Measurements from ENCODE around the gene SHB.
"Not testable (repeated sequence)": the region's sequence is repeated elsewhere in the genome, so short reads cannot be mapped to it uniquely, and the experiment has no call there.

Gene SHB

DNA sequence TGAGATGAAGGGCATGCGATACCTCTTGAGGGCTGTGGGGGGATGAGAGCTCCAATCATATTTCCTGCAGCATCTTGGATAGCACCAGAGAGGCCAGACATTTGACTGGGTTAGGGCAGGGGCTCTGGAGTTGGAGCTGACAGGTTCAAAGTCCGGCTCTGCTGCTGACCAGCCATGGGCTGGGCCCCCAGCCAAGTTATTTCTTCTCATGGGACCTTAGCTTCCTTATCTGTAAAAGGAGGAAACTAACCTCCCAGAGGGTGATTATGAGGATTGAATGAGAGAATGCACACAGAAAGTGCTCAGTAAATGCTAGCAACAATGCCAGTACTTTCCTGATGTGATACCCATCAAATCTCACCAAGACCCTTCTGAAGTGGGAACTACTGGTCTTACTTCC is 99.9 kb downstream of the SHB start:
- DNase-seq (ENCODE audit: low read depth) = no peak

DNA sequence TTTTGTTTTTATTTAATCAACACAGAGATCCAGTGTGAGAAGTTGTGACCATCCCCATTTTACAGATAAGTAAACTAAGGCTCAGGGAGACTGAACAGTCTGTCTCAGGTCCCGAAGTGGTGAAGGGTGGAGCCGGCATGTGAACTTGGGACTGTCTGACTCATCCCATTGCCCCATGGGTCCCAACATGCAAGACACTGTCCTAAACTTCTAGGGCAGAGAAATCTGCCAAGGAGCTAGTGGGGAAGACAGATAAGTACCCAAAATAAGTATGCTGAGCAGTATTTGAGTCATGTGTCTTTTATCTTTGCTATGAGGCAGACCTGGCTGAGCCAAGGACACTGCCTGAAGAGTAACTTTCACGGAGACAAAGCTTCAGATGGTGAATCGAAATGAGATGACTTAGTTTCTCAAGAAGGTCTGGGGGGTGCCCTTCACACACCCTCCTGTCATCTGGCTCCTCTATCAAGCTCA is 100.8 kb downstream of the SHB start:
- DNase-seq (ENCODE audit: low read depth) = no peak

DNA sequence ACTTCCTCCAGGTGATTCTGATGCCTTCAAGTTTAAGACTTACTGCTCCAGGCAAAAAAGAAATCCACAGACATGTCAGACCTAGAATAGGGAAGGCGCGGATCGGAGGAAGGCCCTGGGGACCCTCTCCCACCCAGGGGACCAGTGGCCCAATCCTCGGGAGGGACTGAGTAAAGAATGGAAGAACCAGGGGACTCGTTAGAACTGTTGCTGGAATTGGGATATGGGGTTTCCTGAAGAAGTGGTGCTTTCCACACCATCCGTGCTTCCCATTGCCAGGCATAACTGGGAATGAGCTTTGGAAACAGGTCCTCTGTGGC is 101.3 kb downstream of the SHB start:
- no peak for DNase-seq (ENCODE audit: low read depth)

DNA sequence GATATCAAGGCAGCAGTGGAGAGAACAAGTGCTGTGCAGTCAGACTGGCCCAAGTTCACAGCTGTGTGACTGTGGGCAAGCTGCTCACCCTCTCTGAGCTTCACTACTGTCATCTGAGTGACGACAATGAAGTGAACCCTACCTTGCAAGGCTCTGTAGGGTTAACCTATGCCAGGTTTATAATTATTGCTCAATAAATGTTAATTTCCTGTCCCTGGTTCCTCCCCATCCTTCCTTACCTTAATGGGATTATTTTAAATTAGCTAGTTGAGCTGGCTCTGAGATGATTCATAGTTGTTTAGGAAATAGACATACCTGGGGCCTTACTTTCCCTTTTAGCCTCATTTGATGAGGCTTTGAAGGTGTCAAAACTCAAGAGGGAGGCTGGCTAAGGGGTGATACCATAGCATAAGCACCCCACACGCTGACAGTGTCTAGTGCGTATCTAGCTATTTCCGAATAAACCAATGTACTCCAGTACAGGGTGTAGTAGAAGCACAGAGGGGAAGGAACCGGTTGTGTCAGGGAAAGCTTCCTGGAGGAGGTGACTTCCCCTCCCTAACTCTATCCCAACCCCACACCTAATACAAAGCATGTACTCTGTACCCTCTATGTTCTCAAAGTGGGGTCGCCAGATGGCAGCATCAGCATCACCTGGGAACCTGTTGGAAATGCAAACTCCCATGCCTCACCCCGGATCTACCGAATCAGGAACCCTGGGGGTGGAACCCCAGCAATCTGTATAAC is 101.8 kb downstream of the SHB start:
- no peak for DNase-seq (ENCODE audit: low read depth)

DNA sequence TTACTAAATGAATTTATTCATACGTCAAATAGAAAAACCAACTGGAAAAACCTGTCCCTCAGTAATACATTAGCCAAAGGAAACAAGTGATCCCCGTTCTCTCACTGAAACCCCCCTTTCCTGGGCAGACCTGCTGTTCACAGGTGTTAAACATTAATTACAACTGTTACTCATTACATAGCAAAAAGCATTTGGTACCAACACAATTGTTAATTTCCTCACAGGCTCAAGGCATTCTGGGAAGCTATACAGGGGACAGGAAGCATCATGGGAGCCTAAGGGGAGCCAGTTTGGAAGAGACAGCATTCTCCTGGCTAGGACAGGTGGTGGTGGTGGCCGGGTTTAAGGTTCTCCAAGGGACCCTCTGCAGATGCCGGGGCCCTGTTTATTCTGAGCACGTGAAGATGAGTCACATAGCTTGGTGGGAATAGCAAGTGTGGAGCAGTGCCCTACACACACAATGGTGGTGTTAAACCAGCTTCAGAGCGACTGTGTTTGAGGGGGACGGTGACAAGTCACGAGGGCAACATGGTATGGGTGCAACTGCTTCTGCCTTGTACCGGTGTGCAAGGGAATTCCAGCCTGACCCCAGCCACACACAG is 102.5 kb downstream of the SHB start:
- no peak for DNase-seq (ENCODE audit: low read depth)

DNA sequence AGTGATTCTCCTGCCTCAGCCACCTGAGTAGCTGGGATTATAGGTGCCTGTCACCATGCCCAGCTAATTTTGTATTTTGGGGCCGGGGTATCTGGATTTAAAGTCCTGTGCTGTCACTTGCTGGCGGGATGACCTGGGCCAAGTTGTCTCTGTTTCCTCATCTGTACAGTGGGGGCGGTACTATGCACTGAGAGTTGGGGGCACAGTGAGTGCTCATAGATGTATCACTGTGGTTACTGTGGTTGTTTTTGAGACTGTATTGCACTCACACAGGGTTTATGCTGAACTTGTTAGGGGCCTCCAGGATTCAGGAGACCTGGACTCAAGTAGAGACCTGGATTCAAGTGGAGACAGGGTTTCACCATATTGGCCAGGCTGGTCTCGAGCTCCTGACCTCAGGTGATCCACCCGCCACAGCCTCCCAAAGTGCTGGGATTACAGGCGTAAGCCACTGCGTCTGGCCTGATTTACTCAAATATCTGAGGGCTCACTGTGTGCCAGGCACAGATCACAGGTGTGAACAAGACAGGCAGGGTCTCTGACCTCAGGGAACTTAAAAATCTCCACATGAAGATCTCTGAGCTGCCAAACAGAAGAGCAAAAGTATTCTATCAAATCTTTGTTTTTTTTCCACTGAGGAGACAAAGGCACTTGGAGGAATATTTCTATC is 103.2 kb downstream of the SHB start:
- not testable (repeated sequence) for DNase-seq (ENCODE audit: low read depth)

DNA sequence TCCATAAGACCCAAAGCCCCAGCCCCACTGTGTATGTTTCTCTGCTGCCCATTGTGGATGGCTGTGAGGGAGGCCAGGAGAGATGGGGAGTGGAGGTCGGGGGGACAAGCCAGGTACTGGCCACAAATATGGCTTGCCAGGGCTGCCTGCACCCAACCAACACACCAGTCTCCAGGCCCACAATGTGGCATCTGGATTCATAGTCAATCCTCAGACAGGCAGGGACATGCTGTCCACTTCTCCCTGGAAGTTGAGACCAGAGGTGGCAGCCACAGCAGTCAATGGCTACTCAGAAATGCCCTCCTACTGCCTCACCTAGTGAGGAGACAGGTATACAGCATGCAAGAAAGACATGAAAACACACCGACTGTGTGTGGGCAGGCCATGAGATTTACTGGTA is 103.9 kb downstream of the SHB start:
- DNase-seq (ENCODE audit: low read depth) = no peak

DNA sequence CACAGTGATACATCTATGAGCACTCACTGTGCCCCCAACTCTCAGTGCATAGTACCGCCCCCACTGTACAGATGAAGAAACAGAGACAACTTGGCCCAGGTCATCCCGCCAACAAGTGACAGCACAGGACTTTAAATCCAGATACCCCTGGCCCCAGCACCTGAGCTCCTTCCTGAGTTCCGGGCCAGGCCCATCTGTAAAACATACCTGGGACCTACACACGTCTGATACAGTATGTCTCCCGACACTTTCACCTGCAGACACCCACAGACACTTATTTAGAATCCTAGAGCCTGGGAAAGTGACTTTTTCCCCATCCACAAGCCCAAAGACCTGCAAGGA is 104.3 kb downstream of the SHB start:
- no peak for DNase-seq (ENCODE audit: low read depth)

DNA sequence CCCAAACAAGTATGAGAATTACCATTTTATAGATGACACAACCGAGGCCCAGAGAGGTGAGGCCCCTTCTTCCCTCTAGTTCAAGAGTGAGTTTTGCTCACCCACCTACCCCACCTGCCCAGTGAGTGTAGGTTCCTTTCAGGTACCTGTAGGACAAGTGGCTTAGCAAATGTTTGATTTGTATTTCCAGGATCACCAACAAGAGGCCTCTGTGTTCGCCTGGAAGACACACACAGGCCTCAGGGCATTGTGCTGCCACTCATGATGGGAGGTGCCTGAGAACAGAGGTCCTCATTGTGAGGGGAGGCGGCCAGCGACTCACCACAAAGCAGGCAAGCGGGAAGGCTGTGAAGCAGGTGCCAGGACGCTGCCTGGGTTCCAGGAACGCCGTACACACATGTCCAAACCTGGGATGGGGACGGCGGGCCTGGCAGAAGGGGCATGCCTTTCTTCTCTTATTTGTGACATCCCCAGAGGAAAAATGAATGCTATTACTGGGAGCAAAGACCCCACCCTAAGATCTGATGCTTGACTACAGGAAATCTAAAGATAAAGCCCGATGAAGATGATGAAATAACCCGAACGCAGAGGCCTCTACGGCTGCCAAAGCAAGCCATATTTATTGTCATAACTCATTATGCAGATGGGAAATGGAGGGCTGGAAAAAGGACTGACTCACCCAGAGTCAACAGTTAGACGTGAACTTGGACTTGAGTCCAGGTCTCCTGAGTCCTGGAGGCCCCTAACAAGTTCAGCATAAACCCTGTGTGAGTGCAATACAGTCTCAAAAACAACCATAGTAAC is 104.9 kb downstream of the SHB start:
- no peak for DNase-seq (ENCODE audit: low read depth)

DNA sequence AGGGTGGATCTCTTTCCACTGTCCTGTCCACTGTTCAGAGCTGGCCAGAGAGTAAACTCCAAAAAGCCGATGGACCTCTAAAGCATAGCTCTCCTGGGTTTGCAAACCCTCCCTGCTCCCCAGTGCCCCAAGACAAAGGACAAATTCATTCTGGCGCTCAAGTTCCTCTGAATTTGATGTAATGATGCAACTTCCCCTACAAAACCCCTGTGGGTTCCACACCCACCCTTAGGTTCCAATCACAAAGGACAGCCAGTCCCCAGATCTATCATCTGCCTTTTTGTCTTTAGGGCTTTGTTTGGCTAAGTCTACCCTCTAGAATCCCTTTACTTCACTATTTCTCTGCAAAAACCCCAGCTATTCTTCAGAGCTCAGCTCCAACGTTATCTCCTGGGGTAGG is 107.7 kb downstream of the SHB start:
- DNase-seq (ENCODE audit: low read depth) = no peak

DNA sequence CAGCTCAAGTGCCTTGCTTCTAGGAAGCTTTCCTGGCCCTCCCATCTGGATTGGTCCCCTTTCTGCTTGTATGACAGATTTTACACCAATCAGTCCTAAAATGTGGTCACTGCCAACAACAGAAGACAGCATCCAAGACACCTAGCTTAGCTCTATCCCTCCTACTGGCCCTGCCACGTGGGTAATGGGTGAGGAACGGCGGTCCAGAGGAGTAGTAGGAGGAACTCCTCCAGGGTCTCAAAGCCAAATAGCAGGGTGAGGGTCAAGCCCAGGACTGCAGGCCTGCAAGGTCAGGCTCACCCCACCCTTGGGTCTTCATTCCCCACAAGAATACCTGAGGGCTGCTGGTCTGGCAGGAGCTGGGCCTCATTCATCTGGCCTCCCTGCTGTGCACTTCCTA is 108.4 kb downstream of the SHB start:
- no peak for DNase-seq (ENCODE audit: low read depth)

DNA sequence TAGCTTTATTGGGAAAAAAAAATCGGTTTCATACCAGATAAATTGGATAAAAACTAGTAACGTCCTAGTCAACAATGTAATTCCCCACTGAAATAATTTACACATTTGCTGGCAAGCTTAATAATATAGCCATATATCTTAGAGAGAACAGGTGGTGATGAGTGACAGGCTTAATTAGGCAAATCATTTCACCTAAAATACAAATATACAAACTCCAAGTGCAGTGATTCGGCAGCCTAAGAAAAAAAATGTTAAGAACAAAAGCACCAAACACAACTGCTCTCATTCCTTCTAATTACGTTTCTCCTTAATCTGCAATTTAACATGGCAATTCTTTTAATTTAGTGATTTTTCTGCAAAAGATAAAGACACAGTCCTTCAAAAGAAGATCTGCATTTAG is 109.1 kb downstream of the SHB start:
- no peak for DNase-seq (ENCODE audit: low read depth)

DNA sequence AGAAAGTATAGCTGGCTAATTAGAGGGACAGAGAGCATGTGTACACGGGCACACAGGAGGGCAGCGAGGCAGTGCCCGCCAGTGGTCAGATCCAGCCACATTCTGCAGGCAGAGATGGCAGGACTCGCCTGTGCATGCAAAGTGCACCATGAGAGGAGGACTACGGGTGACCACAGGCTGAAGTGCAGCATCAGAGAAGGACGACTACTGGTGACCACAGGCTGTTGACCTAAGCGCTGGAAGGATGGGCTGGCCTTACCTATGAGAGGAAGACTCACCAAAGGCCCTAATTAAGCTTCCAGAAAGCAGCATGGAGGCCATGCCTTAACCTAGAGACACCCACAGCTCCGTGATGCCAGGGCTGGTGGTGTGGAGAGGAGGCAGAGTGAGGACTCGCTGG is 110.9 kb downstream of the SHB start:
- DNase-seq (ENCODE audit: low read depth) = no peak

DNA sequence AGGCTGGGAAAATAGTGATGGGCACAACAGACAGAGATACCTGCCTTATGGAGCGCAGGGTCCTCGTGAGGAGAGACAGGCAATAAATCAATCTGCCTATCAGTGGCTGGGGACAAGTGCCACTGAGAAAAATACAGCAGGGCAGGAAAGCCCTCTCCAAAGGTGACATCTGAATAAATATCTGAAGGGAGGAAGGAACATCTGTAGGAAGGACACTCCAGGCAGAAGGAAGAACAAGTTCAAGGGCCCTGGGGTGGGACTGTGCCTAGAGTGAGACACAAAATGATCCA is 111.4 kb downstream of the SHB start:
- no peak for DNase-seq (ENCODE audit: low read depth)

DNA sequence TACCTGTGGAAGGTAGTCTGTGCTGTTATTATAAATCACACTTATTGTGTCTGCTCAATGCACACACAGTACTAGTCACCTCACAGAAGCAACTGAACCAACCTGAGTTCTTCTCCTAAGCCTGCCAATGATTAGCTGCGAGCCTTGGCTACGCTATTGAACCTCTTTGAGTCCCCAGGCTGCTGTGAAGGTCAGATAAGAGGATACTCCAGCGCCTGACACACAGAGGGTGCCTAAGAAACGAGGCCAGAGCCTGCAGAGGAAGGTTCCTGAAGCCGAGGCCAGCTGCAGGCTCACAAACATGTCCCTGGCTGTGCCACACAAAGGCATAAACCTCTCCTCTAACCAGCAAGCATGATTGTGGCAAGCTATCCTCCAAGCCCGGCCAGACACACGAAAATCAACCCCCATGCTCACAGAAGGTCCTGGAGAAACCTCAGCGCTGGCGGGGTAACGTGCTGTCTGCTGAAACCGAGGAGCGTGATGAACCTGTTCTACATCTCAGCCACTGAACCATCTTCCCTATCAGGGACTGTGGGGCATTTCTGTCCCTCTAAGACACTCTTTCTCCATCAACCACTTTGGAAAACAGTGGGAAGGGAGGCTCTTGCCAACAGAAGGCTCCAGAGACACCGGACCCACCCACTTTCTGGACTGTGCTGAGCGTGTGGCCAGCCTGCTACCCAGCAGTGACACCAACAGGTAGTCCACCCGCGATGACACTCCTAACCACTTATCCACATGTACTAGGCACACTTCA is 111.9 kb downstream of the SHB start:
- no peak for DNase-seq (ENCODE audit: low read depth)

DNA sequence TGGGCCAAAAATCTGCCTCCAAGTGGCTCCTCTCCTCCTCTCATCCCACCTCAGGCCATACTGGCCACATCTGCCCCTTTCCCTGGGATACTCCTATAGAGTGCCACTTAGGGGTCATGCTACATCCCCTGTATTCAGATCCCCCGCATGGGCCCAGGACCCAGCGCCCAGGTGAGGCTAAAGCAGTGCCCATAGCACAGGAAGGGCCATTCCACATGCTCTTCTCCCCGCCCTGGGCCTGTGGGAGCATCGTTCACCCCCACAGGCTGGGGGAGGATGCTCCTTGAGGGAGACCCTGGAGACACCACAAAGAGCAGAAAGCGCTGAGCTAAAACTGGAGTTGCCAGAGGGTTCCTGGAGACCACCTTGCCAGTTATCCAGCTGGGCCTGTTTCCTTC is 112.6 kb downstream of the SHB start:
- DNase-seq (ENCODE audit: low read depth) = no peak

DNA sequence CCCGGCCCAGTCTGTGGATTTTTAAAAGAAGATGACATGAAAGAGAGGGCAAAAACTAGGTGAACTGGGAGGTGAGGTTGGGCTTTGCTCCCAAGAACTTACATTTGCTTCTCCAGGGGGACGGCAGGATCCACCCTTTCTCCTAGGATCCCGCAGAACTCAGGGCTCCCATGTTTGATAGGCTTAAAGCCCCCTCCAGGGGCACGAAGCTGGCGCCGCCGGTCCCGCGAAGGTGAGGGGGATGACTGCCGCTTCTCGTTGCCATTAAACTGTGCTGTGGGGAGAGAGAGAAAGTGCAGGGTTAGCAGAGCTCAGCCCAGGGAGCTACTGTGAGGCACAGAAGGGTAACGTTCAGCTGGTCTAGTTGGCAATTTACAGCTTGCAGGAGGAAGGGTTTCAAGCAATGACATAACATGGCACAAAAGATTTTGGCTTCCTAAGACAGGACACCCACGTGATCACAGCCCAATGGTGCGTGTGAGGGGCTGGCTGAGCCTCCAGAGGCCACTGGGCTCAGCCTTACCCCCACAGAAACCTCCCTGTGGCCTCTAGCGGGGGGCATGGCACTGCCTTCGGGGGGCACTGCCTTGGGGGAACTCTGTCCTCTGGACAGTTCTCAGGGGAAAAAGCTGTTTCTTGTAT is 113.1 kb downstream of the SHB start:
- DNase-seq (ENCODE audit: low read depth) = no peak

DNA sequence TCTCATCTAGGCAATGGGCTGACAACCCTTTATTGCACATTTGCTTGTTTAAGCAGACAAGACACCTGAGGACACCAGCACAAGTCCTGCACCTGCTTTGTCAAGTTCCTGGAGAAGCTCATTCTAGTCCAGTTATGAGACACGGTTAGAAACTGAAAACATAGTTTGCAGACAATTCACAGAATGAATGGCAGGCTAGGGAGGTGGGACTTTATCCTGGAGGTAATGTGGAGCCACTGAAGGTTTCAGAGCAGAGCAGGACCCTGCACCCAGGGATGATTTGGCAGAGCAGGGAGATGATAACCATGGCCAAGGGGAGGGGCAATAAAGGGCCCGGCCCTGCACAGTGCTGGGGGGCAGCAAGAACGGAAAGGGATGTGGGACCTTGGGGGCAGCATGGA is 114.4 kb downstream of the SHB start:
- DNase-seq (ENCODE audit: low read depth) = no peak

DNA sequence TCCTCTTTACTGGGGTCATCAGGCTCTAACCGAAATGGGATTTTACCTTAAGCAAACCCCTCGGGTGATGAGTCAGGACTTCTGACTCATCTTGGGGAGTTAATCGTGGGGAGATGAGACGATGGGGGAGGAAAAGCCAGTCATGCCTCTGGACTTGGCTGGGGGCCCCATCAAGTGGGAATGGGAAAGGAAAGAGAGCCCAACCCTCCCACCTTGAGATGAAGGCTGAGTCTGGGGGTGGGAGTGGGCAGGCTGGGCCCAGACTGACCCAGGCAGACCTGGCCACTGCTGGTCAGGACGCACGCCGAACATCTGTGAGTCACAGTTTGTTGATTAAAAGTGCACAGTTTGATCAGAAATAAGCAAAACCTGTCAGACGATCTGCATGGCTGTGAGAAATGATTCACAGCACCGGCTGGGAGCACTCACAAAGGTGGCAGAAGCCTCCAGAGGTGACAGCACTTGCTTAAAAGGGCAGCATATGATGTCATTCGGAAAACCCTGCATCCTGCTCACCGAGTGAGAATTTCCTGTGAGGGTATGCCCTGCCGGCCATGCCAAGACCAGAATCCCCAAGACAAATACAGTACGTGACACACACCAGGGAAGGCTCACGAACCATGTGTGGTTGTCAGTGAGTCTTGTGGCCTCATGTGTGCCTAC is 115.1 kb downstream of the SHB start:
- peak; percentile 94 for DNase-seq (ENCODE audit: low read depth)

DNA sequence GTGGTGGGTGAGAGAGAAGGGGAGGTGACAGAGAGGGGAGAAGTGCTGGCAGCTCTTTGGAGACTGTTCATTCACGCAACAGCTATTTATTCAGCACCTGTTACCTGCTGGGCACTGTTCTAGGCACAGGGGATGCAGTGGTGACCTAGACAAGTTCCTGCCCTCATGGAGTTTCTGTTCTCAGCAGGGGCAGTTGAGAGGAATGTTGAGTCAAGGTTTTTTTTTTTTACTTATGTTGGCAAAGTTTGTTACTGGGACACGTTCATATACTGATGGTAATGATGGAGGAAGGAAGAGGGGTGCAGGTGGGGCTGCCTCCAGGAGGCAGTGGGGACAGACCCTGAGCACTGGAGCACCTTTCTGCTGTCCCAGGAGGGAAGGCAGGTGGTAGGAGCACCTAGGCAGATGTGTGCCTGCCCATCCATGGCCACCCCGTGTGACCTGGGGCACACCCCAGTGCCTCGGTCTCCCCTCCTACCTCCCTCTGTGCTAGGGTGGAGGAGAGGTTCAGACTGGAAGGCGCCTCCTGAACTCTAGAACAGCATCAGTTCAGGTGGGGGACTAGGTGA is 115.7 kb downstream of the SHB start:
- no peak for DNase-seq (ENCODE audit: low read depth)

DNA sequence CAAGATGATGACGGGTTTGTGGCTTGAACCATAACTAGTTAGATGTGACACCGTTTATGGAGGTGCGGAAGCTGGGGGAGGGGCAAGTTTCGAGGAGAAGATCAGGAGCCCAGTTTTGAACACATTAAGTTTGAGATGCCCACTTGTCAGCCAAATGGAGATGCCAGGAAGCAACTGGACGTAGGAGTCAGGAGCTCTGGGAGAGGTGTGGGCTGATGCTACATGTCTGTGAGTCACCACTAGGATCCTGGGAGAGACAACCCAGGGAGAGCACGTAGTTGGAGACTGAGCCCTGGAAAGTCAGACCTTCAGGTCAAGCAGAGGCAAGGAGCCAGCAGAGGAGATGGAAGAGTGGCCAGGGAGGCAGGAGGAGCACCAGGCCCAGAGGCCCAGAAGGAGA is 116.3 kb downstream of the SHB start:
- DNase-seq (ENCODE audit: low read depth) = no peak

Data from HS-27A (cell line).